Fibroblast of lung (primary cell): Measurements from ENCODE around the gene ZNRF1.

ENCODE experiments used
- CTCF ChIP-seq, 2 donors: IDR thresholded peaks in 1 of 2; conservative IDR thresholded peaks in 1 of 2; 1 replicate in 1 of 2; 2 replicates in 1 of 2; pipeline ENCODE4 v1.5.1; 2011 to 2012; ENCODE audit warnings: low read length in 2 of 2, control low read depth in 1 of 2, inconsistent platforms in 1 of 2, low read depth in 1 of 2, mild to moderate bottlenecking in 1 of 2
- EZH2 ChIP-seq: IDR thresholded peaks from 2 replicates; pipeline ENCODE4 v1.5.1; 2012; ENCODE audit warnings: low read length, control low read depth, mild to moderate bottlenecking; ENCODE audit errors: missing control alignments

GRCh38 chr16:75035410-75035968, 36.7 kb downstream of the ZNRF1 start:
- no peak for TF ChIP-seq CTCF (conservative IDR thresholded peaks at IDR 0.05 in 1 of 2, IDR thresholded peaks at IDR 0.05 in 1 of 2; ENCODE audit: low read depth in 1 of 2, low read length in 2 of 2)
- TF ChIP-seq EZH2, result no peak
